Lung (tissue), 12 donors: ENCODE data around the gene HPN. TPM values are rescaled to one million over a fixed set of nuclear protein-coding genes. Genes with fewer than 3 reads are reported as not detected.
A peak's percentile ranks its signal among the peaks of the same experiment; 100 is the strongest.

Experiments used
- ATAC-seq: fragments of 200-7000 bp; cut with Tn5 transposase; one replicate; pipeline ENCODE4 v1.9.1; 2020; ENCODE audit warnings: moderate number of reproducible peaks; ENCODE audit not compliant: insufficient read depth, low FRiP score
- DNase-seq, 3 donors: peaks; one replicate each; pipeline ENCODE4 v3.0.0-alpha.2; 2013 to 2017
- H3K27ac ChIP-seq, 2 donors: one replicate each; pipeline ENCODE4 v1.5.1; 2013; ENCODE audit warnings: mild to moderate bottlenecking in 2 of 2, moderate library complexity in 2 of 2, control low read depth in 1 of 2, inconsistent platforms in 1 of 2, low read depth in 1 of 2, low read length in 1 of 2
- H3K27me3 ChIP-seq, 3 donors: one replicate each; pipeline ENCODE4 v1.5.1; 2013; ENCODE audit warnings: low read length in 2 of 3; ENCODE audit not compliant: control insufficient read depth in 3 of 3, insufficient read depth in 3 of 3
- H3K36me3 ChIP-seq, 4 donors: one replicate each; pipeline ENCODE4 v1.5.1; 2013; ENCODE audit warnings: low read length in 4 of 4, mild to moderate bottlenecking in 1 of 4, moderate library complexity in 1 of 4; ENCODE audit not compliant: control insufficient read depth in 4 of 4, insufficient read depth in 4 of 4
- H3K4me1 ChIP-seq, 5 donors: one replicate each; pipeline ENCODE4 v1.5.1; 2013; ENCODE audit warnings: low read length in 5 of 5, mild to moderate bottlenecking in 2 of 5, moderate library complexity in 1 of 5; ENCODE audit not compliant: control insufficient read depth in 5 of 5, insufficient read depth in 5 of 5
- H3K4me3 ChIP-seq: one replicate; pipeline ENCODE4 v1.5.1; 2013; ENCODE audit warnings: mild to moderate bottlenecking, control low read depth, moderate library complexity
- H3K9ac ChIP-seq, 2 donors: one replicate each; pipeline ENCODE4 v1.5.1; 2013; ENCODE audit warnings: low read length in 2 of 2, control low read depth in 1 of 2; ENCODE audit not compliant: insufficient read depth in 1 of 2
- H3K9me3 ChIP-seq, 4 donors: one replicate each; pipeline ENCODE4 v1.5.1; 2013; ENCODE audit warnings: low read length in 3 of 4, mild to moderate bottlenecking in 1 of 4, moderate library complexity in 1 of 4; ENCODE audit not compliant: control insufficient read depth in 4 of 4, insufficient read depth in 3 of 4
- CTCF ChIP-seq: IDR thresholded peaks from 2 replicates; pipeline ENCODE4 v1.5.1; 2012; ENCODE audit warnings: mild to moderate bottlenecking; ENCODE audit errors: control extremely low read depth, extremely low read depth
- WGBS, 2 donors: extraction: QIAGEN DNeasy Blood & Tissue Kit; methylation state at CpG; one replicate each; pipeline ENCODE4 v1.1.7; 2013; 5-methylcytosine and 5-hydroxymethylcytosine counted together
- polyA plus RNA-seq, 2 donors: library from polyadenylated mRNA; stranded (reverse); fragments of 200-250 nt; gene quantifications; one replicate each; pipeline ENCODE4 v1.2.1, GENCODE V29; 2013
- total RNA-seq, 2 donors: library from RNA; depleted of rRNA in 1 of 2; stranded (reverse); fragments of >200 nt in 1 of 2; gene quantifications; one replicate each; pipeline ENCODE4 v1.2.1, GENCODE V29; 2014 to 2021
- donor health status: control.
- donor health status: control.
- donor health status: Bipolar disorder and iron deficiency.
- donor health status: healthy.
- donor health status: DM: yes; HTN: yes; CAD: no.

Gene HPN
- total and polyA plus RNA-seq, 4 donors = 15.4 to 41.4 (median 26.8) TPM

GRCh38 chr19:35029737-35030256, 11.7 kb upstream of the HPN start:
- no peak for ATAC-seq

GRCh38 chr19:35030257-35031071, 11.1 kb upstream of the HPN start, which contains the start of gene SCN1B:
SCN1B (plus strand) TSS chr19:35030470; CDS start chr19:35030821, 351 bp downstream.
- no peak for TF ChIP-seq CTCF
- peaks cover 0 to 29% (median 15%) of the 10 kb centered on the region in 3 donors for H3K27me3 ChIP-seq
- peaks cover 2 to 20% (median 11%) of the 10 kb centered on the region in 4 donors for H3K36me3 ChIP-seq
- peak within 1 kb of the TSS; percentile 11 to 57 for H3K27ac ChIP-seq
- H3K4me1 ChIP-seq = peaks cover 0 to 5% (median 0%) of the 10 kb centered on the region in 5 donors
- ATAC-seq (peak; percentile 77), DNase-seq (peak in 2 of 3 donors; percentile 39 to 41)
- 0% methylated on average over 39 to 118 of the region's 118 CpGs for WGBS, 2 donors
- no peak within 1 kb of the TSS for H3K9ac ChIP-seq
- H3K4me3 ChIP-seq = peak within 1 kb of the TSS; percentile 33
- no peaks in the 10 kb centered on the region for H3K9me3 ChIP-seq

More at GRCh38 chr19:35029737-35030256, 11.7 kb upstream of the HPN start:
- Histone ChIP-seq H3K4me1 (peaks cover 0 to 5% (median 0%) of the 10 kb centered on the region in 5 donors), H3K27me3 (peaks cover 0 to 29% (median 15%) of the 10 kb centered on the region in 3 donors), H3K27ac (peak overlapping the region in 1 of 2 donors; percentile 11), H3K9me3 (no peaks in the 10 kb centered on the region), H3K4me3 (no peak overlapping the region), H3K9ac (no peak overlapping the region), H3K36me3 (peaks cover 2 to 26% (median 13%) of the 10 kb centered on the region in 4 donors)
- TF ChIP-seq CTCF = no peak
- 20% methylated on average over 11 of the region's 11 CpGs for WGBS, 2 donors
- no peak for DNase-seq

- peak; percentile 11 for ATAC-seq
- H3K9me3 ChIP-seq = no peaks in the 10 kb centered on the region
- WGBS, 2 donors = 9 to 10% methylated on average over 31 of the region's 31 CpGs
- no peak for TF ChIP-seq CTCF
- peaks cover 0 to 12% (median 7%) of the 10 kb centered on the region in 4 donors for H3K36me3 ChIP-seq
- peaks cover 0 to 5% (median 0%) of the 10 kb centered on the region in 5 donors for H3K4me1 ChIP-seq
- H3K9ac ChIP-seq = no peak overlapping the region
- DNase-seq = peak in 1 of 3 donors; percentile 25
- peak overlapping the region; percentile 33 for H3K4me3 ChIP-seq
- peaks cover 0 to 29% (median 15%) of the 10 kb centered on the region in 3 donors for H3K27me3 ChIP-seq
- no peak overlapping the region for H3K27ac ChIP-seq
Measured at GRCh38 chr19:35031072-35031881, 10.2 kb upstream of the HPN start.
